Mesothelial cell of epicardium (in vitro differentiated cells): ENCODE data around the gene TMOD2. TPM values are rescaled to one million over a fixed set of nuclear protein-coding genes. Genes with fewer than 3 reads are reported as not detected.

Experiments
- DNase-seq, 2 experiments: peaks; one replicate each; pipeline ENCODE4 v3.0.0; 2021; ENCODE audit warnings: low spot score in 2 of 2; ENCODE audit not compliant: unreplicated experiment in 2 of 2
- H3K27ac Mint-ChIP-seq: 2 replicates; pipeline ENCODE4 v1.8.0; 2021; ENCODE audit warnings: mixed read lengths
- H3K27me3 Mint-ChIP-seq: 2 replicates; pipeline ENCODE4 v1.8.0; 2021; ENCODE audit warnings: low read depth, mixed read lengths
- H3K36me3 Mint-ChIP-seq: 2 replicates; pipeline ENCODE4 v1.8.0; 2021; ENCODE audit warnings: mixed read lengths
- H3K4me1 Mint-ChIP-seq: 2 replicates; pipeline ENCODE4 v1.8.0; 2021; ENCODE audit warnings: mixed read lengths
- H3K4me3 Mint-ChIP-seq: 2 replicates; pipeline ENCODE4 v1.8.0; 2021; ENCODE audit warnings: mild to moderate bottlenecking, moderate library complexity, mixed read lengths
- H3K9me3 Mint-ChIP-seq: 2 replicates; pipeline ENCODE4 v1.8.0; 2021; ENCODE audit warnings: mixed read lengths
- total RNA-seq: library from RNA; stranded (reverse); gene quantifications from 3 replicates; pipeline ENCODE4 v1.2.1, GENCODE V29; 2021
- TF ChIP-seq, protein P1 (sequence below): fragments of 200-600 bp; sonication (generic); IDR thresholded peaks from one replicate; pipeline ENCODE4 v1.5.0; 2021; ENCODE audit warnings: antibody characterized with exemption; ENCODE audit not compliant: unreplicated experiment

TMOD2 gene
- total RNA-seq, 1 donor from 2014 or later = 10.0 TPM

DNA sequence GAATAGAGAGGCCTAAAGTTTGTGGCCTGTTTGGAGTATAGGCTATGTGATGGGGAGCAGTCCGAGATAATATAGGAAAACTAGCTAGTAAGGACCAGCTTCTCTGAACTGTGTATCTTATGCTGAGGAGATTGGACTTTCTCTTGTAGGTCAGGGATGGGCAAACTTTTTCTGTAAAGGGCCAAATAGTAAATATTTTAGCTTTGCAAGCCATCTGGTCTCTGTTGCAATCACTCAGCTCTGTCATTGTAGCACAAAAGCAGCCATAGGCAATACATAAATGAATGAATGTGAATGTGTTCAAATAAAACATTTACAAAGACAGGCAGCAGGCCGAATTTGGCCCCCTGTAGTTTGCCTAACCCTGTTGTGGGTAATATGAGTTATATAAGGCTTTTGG lies 102.6 kb downstream of the TMOD2 start:
- Mint-ChIP-seq H3K27me3 (no peaks in the 10 kb centered on the region), H3K27ac (no peak overlapping the region), H3K9me3 (no peaks in the 10 kb centered on the region), H3K36me3 (peaks cover 4% of the 10 kb centered on the region), H3K4me1 (no peaks in the 10 kb centered on the region), H3K4me3 (no peak overlapping the region)
- DNase-seq = no peak
- TF ChIP-seq, protein P1, sequence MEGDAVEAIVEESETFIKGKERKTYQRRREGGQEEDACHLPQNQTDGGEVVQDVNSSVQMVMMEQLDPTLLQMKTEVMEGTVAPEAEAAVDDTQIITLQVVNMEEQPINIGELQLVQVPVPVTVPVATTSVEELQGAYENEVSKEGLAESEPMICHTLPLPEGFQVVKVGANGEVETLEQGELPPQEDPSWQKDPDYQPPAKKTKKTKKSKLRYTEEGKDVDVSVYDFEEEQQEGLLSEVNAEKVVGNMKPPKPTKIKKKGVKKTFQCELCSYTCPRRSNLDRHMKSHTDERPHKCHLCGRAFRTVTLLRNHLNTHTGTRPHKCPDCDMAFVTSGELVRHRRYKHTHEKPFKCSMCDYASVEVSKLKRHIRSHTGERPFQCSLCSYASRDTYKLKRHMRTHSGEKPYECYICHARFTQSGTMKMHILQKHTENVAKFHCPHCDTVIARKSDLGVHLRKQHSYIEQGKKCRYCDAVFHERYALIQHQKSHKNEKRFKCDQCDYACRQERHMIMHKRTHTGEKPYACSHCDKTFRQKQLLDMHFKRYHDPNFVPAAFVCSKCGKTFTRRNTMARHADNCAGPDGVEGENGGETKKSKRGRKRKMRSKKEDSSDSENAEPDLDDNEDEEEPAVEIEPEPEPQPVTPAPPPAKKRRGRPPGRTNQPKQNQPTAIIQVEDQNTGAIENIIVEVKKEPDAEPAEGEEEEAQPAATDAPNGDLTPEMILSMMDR = no peak

DNA sequence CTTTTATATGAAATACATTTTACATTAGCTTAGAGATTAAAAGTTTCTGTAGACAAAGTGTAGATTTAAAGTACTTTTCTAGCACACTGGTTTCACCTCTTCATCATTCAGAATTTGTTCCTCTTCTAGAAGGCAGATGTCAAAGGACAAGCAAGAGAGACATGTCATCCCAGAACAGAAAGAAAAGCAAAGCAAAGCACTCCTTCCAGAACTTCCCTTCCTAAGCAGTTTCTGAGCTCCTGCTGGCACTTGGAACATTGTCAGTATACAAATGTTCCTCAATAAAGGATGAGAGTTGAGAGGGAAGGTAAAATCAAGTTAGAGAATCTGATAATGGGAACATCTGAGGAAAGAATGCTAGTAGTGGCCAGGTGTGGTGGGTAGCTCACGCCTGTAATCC lies 104.2 kb downstream of the TMOD2 start:
- Mint-ChIP-seq H3K27me3 (no peaks in the 10 kb centered on the region), H3K4me1 (no peaks in the 10 kb centered on the region), H3K4me3 (no peak overlapping the region), H3K36me3 (peaks cover 2% of the 10 kb centered on the region), H3K9me3 (peaks cover 5% of the 10 kb centered on the region), H3K27ac (no peak overlapping the region)
- TF ChIP-seq, protein P1 = no peak
- DNase-seq = no peak

DNA sequence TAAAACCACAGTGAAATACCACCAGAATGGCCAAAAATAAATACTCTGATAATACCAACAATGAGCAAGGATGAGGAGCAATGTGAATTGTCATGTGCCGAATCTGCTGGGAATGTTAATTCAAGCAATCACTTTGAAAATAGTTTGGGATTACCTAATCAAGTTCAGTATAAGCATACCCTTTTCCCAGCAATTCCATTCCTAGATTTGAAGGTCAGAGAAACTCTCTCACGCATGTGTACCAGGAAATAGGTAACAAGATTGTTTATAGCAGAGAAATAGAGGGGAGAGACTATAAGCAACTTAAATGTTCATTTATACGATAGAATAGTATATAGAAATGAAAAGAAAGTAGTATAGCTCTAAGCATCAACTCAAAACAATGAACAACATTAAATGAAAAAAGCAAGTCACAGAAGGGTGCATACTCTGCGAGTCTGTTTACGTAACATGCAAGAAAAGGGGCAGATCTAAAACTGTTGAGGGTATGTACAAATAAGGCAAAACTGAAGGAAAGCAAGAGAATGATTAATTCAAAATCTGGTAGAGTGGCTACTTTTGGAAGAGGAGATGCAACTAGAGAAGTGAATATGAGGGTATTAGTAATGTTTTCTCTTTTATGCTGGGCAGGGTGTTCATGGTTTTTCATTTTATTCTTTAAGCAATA lies 105.5 kb downstream of the TMOD2 start:
- no peak overlapping the region for H3K4me3 Mint-ChIP-seq
- H3K27ac Mint-ChIP-seq = no peak overlapping the region
- no peak for DNase-seq
- no peaks in the 10 kb centered on the region for H3K27me3 Mint-ChIP-seq
- H3K36me3 Mint-ChIP-seq = peaks cover 6% of the 10 kb centered on the region
- peaks cover 10% of the 10 kb centered on the region for H3K9me3 Mint-ChIP-seq
- H3K4me1 Mint-ChIP-seq = no peaks in the 10 kb centered on the region
- TF ChIP-seq, protein P1 = no peak

DNA sequence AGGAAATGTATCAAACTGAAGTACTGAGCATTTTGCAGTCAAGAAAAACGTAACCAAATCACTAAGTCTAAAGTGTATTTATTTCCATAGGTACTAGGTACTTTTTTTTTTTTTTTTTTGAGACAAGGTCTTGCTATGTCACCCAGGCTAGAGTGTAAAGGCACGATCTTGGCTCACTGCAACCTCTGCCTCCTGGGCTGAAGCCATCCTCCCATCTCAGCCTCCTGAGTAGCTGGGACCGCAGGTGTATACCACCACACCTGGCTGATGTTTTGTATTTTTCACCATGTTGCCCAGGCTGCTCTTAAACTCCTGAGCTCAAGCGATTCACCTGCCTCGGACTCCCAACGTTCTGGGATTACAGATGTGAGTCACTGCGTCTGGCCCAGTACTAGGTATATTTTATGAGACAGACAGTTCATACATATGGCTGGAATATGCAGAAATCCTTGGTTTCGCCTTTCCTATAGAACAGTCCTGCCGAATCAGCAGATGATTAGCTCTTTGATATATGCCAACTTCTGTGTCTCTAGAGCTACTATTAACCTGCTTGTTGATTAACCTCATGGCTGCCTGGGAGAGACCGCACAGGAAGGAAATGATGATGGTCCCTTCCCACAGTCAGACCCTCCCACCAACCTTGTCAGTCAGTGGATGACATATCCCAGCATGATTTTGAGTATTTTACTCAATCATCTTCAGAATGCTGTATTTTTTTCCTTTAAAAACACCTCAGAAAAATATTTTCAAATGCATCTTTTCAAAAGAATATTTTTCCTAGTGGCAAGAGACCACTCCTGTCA lies 110.4 kb downstream of the TMOD2 start:
- H3K27ac Mint-ChIP-seq = no peak overlapping the region
- peaks cover 23% of the 10 kb centered on the region for H3K36me3 Mint-ChIP-seq

DNA sequence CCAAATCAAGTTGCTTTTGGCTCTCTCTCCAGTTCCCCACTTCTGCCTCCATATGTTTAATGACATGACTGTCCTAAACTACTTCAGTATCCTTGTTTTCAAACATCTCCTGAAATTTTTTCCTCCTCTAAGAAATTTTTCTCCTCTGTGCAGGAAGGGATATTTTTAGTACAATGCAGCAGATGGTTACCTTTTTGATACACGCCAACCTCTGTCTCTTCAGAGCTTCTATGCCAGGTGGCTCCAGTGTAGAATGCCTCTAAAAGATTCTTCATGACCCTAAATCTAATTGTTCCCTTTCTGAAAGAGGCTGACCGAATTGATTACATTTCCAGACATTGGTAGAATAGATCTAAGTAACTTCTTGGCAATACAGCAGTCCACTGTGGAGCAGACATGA lies 111.7 kb downstream of the TMOD2 start:
- TF ChIP-seq, protein P1 = no peak
- no peak overlapping the region for H3K4me3 Mint-ChIP-seq
- no peak overlapping the region for H3K27ac Mint-ChIP-seq
- H3K4me1 Mint-ChIP-seq = peaks cover 4% of the 10 kb centered on the region
- no peaks in the 10 kb centered on the region for H3K27me3 Mint-ChIP-seq
- H3K9me3 Mint-ChIP-seq = peaks cover 10% of the 10 kb centered on the region
- DNase-seq = no peak
- H3K36me3 Mint-ChIP-seq = peaks cover 25% of the 10 kb centered on the region

More for the DNA sequence above, 110.4 kb downstream of the TMOD2 start:
- H3K4me1 Mint-ChIP-seq = peaks cover 1% of the 10 kb centered on the region
- TF ChIP-seq, protein P1 = no peak
- no peak overlapping the region for H3K4me3 Mint-ChIP-seq
- peaks cover 10% of the 10 kb centered on the region for H3K9me3 Mint-ChIP-seq
- no peak for DNase-seq
- no peaks in the 10 kb centered on the region for H3K27me3 Mint-ChIP-seq
